HEK293T (cell line): ENCODE data around the gene ENTPD8.
A peak's percentile ranks its signal among the peaks of the same experiment; 100 is the strongest.
"Not testable (repeated sequence)": the region's sequence is repeated elsewhere in the genome, so short reads cannot be mapped to it uniquely, and the experiment has no call there.

Experiments used
- CTCF ChIA-PET: fragments of 350-600 bp; formaldehyde crosslinking; extraction: SDS; loops from one replicate; lab custom pipeline; 2021; ENCODE audit warnings: antibody characterized with exemption, inconsistent platforms; lab: Yijun Ruan, JAX
- POLR2A ChIA-PET: fragments of 350-600 bp; formaldehyde crosslinking; extraction: SDS; loops from one replicate; lab custom pipeline; 2020; ENCODE audit warnings: antibody characterized with exemption, inconsistent platforms; lab: Yijun Ruan, JAX
- DNase-seq: peaks from one replicate; pipeline ENCODE4 v3.0.0; 2012; ENCODE audit warnings: mixed read lengths; ENCODE audit errors: extremely low spot score
- ARNT ChIP-seq: fragments of 450-650 bp; IDR thresholded peaks from 2 replicates; pipeline ENCODE4 v1.6.1; 2017; ENCODE audit warnings: mild to moderate bottlenecking
- BHLHE40 ChIP-seq: fragments of 450-650 bp; IDR thresholded peaks from 2 replicates; pipeline ENCODE4 v1.6.1; 2016; ENCODE audit warnings: mild to moderate bottlenecking, moderate library complexity, borderline replicate concordance
- CTBP1 ChIP-seq: fragments of 450-650 bp; IDR thresholded peaks from 2 replicates; pipeline ENCODE4 v1.6.1; 2016; ENCODE audit warnings: borderline replicate concordance
- ELF4 ChIP-seq: fragments of 450-650 bp; IDR thresholded peaks from 2 replicates; pipeline ENCODE4 v1.6.1; 2017; ENCODE audit warnings: antibody characterized with exemption
- FOXA1 ChIP-seq: fragments of 450-650 bp; IDR thresholded peaks from 2 replicates; pipeline ENCODE4 v1.6.1; 2016; ENCODE audit warnings: mild to moderate bottlenecking
- FOXK2 ChIP-seq: fragments of 450-650 bp; IDR thresholded peaks from 2 replicates; pipeline ENCODE4 v1.6.1; 2016; ENCODE audit warnings: mild to moderate bottlenecking
- FOXM1 ChIP-seq: fragments of 450-650 bp; IDR thresholded peaks from 2 replicates; pipeline ENCODE4 v1.6.1; 2017; ENCODE audit warnings: mild to moderate bottlenecking, borderline replicate concordance
- HDGF ChIP-seq: fragments of 450-650 bp; IDR thresholded peaks from 2 replicates; pipeline ENCODE4 v1.6.1; 2017; ENCODE audit warnings: antibody characterized with exemption, borderline replicate concordance
- L3MBTL2 ChIP-seq: fragments of 450-650 bp; conservative IDR thresholded peaks from 2 replicates; pipeline ENCODE4 v1.6.1; 2016; ENCODE audit warnings: mild to moderate bottlenecking
- LEF1 ChIP-seq: fragments of 450-650 bp; IDR thresholded peaks from 2 replicates; pipeline ENCODE4 v1.6.1; 2017; ENCODE audit warnings: mild to moderate bottlenecking, borderline replicate concordance
- NFRKB ChIP-seq: fragments of 450-650 bp; IDR thresholded peaks from 2 replicates; pipeline ENCODE4 v1.6.1; 2016; ENCODE audit warnings: mild to moderate bottlenecking, moderate library complexity
- PKNOX1 ChIP-seq: fragments of 450-650 bp; IDR thresholded peaks from 2 replicates; pipeline ENCODE4 v1.6.1; 2016
- SP1 ChIP-seq: fragments of 450-650 bp; IDR thresholded peaks from 2 replicates; pipeline ENCODE4 v1.6.1; 2017
- SUZ12 ChIP-seq: fragments of 450-650 bp; IDR thresholded peaks from 2 replicates; pipeline ENCODE4 v1.6.1; 2016; ENCODE audit warnings: mild to moderate bottlenecking
- TARDBP ChIP-seq: fragments of 450-650 bp; IDR thresholded peaks from 2 replicates; pipeline ENCODE4 v1.6.1; 2016
- ZNF384 ChIP-seq: fragments of 450-650 bp; IDR thresholded peaks from 2 replicates; pipeline ENCODE4 v1.6.1; 2016

Gene ENTPD8

GRCh38 chr9:137454145-137454596, 13.0 kb upstream of the ENTPD8 start:
- ChIA-PET POLR2A (no interaction called here), CTCF (interaction anchor here (1.0 kb wide), 1 partner anchor 55 kb away, joined by 4 read pairs; no protein-coding TSS in a partner anchor)
- no peak for TF ChIP-seq PKNOX1
- TF ChIP-seq BHLHE40: no peak
- no peak for TF ChIP-seq ELF4
- no peak for TF ChIP-seq L3MBTL2
- TF ChIP-seq HDGF: no peak
- no peak for TF ChIP-seq SP1
- no peak for TF ChIP-seq SUZ12
- TF ChIP-seq ARNT: no peak
- no peak for TF ChIP-seq ZNF384
- TF ChIP-seq LEF1: no peak
- TF ChIP-seq FOXK2: no peak
- no peak for TF ChIP-seq TARDBP
- TF ChIP-seq CTBP1: no peak
- TF ChIP-seq NFRKB: no peak
- TF ChIP-seq FOXA1: no peak
- TF ChIP-seq FOXM1: no peak
- peak; percentile 66 for DNase-seq

- TF ChIP-seq FOXM1 (no peak), ARNT (no peak), NFRKB (no peak), L3MBTL2 (no peak), PKNOX1 (no peak), ELF4 (no peak), HDGF (no peak), TARDBP (no peak), ZNF384 (no peak), FOXK2 (no peak), SP1 (no peak), SUZ12 (no peak), LEF1 (no peak), CTBP1 (no peak)
- ChIA-PET POLR2A (no interaction called here), CTCF (interaction anchor here (1.0 kb wide), 1 partner anchor 56 kb away, joined by 4 read pairs; no protein-coding TSS in a partner anchor)
- peak; percentile 88 for DNase-seq
These were observed 12.5 kb upstream of the ENTPD8 start for GRCh38 chr9:137453643-137454081.

GRCh38 chr9:137452761-137453642, 11.8 kb upstream of the ENTPD8 start:
- CTCF ChIA-PET: interaction anchor here (1.0 kb wide), 1 partner anchor 56 kb away, joined by 4 read pairs; no protein-coding TSS in a partner anchor
- TF ChIP-seq FOXA1 (no peak), TARDBP (no peak), PKNOX1 (no peak), SUZ12 (no peak), BHLHE40 (no peak), ARNT (no peak), FOXK2 (no peak), NFRKB (no peak), CTBP1 (no peak), FOXM1 (no peak), ZNF384 (no peak), SP1 (no peak), LEF1 (no peak), L3MBTL2 (no peak), HDGF (no peak), ELF4 (no peak)
- no peak for DNase-seq
- POLR2A ChIA-PET: no interaction called here

DNA sequence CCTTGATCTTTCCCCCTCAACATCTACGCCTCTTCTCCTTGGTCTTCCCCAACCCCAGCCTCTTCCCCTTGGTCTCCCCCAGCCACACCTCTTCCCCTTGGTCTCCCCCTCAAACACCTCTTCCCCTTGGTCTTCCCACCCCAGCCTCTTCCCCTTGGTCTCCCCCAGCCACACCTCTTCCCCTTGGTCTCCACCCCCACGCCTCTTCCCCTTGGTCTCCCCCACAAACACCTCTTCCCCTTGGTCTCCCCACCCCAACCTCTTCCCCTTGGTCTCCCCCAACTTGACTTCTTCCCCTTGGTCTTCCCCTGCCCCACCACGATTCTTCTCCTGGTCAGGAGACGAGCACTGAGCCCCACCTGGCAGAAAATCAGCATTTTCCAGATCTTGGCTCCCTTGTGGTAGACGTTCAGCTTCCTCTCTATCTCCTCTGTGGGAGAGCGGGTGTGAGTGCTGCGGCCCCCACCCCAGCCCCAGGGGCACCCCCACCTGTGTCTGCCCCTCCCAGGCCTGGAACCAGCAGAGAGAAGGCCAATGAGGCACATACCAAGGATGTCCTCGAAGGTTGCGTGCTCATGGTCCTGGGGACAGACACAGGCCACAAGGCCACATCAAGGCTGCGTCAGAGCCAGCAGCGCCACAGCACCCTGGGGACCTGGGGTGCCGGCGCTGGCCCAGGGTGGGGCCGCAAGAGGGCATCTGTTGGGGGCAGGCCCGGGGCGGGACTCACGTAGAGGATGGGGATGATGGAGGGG, 11.0 kb upstream of the ENTPD8 start:
- TF ChIP-seq LEF1: no peak
- TF ChIP-seq HDGF: no peak
- no peak for TF ChIP-seq PKNOX1
- TF ChIP-seq FOXK2: no peak
- TF ChIP-seq SUZ12: no peak
- no peak for TF ChIP-seq SP1
- no peak for TF ChIP-seq NFRKB
- POLR2A ChIA-PET: no interaction called here

DNA sequence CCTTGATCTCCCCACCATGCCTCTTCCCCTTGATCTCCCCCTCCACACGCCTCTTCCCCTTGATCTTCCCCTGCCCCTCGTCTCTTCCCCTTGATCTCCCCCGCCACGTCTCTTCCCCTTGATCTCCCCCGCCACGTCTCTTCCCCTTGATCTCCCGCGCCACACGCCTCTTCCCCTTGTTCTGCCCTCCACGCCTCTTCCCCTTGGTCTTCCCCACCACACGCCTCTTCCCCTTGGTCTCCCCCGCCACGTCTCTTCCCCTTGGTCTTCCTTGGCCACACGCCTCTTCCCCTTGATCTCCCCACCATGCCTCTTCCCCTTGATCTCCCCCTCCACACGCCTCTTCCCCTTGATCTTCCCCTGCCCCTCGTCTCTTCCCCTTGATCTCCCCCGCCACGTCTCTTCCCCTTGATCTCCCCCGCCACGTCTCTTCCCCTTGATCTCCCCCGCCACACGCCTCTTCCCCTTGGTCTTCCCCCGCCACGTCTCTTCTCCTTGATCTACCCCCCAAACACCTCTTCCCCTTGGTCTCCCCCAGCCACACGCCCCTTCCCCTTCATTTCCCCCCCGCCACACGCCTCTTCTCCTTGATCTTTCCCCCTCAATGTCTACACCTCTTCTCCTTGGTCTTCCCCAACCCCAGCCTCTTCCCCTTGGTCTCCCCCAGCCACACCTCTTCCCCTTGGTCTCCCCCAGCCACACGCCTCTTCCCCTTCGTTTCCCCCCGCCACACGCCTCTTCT, 10.3 kb upstream of the ENTPD8 start:
- CTCF ChIA-PET, POLR2A ChIA-PET, DNase-seq: not testable (repeated sequence)

More for the DNA sequence above, 11.0 kb upstream of the ENTPD8 start:
- CTCF ChIA-PET: no interaction called here
- no peak for DNase-seq

- CTCF ChIA-PET, DNase-seq, POLR2A ChIA-PET: not testable (repeated sequence)
These were observed 9.5 kb upstream of the ENTPD8 start for GRCh38 chr9:137450539-137451222.
